DOHH2 (cell line): ENCODE data around the gene SLX4IP.

Experiments
- CTCF ChIP-seq: fragments of 200-600 bp; sonication (generic); IDR thresholded peaks from one replicate; pipeline ENCODE4 v1.5.1; 2014; ENCODE audit warnings: antibody characterized with exemption, mild to moderate bottlenecking, low read depth, low read length; ENCODE audit not compliant: poor library complexity, severe bottlenecking
- EZH2phosphoT487 ChIP-seq: fragments of 200-600 bp; sonication (generic); IDR thresholded peaks from 2 replicates; pipeline ENCODE4 v1.6.1; 2017; ENCODE audit warnings: borderline replicate concordance, mild to moderate bottlenecking, antibody characterized with exemption, low read length, moderate library complexity, mixed read lengths

GRCh38 chr20:10532361-10532760 lies 97.3 kb downstream of the SLX4IP start:
- TF ChIP-seq CTCF (no peak), EZH2phosphoT487 (no peak)
